ENCODE data around the gene ERC2. TPM values are rescaled to one million over a fixed set of nuclear protein-coding genes. Genes with fewer than 3 reads are reported as not detected.

ERC2 gene
- total and polyA plus RNA-seq, 2 of the 8 experiments (the other 6 are each of a cell fraction or from before 2014, with no cell fraction given) = 16.4 to 22.8 TPM

- no peak overlapping the region for H3K4ac ChIP-seq (replicated peaks; ENCODE audit: insufficient read length, low read depth, low read length)
- H3K9me3 ChIP-seq (ENCODE audit: insufficient read depth in 2 of 2, low read depth in 1 of 2, low read length in 1 of 2) = no peaks in the 10 kb centered on the region
- H2BK12ac ChIP-seq (ENCODE audit: low read depth, low read length) = no peak overlapping the region
- H3K9ac ChIP-seq (replicated peaks in 1 of 4; ENCODE audit: extremely low read depth in 1 of 4, low read depth in 3 of 4, low read length in 3 of 4) = no peak overlapping the region
- no peak overlapping the region for H2BK20ac ChIP-seq (ENCODE audit: low read length)
- no peak overlapping the region for H3K23ac ChIP-seq (ENCODE audit: insufficient read length)
- no peak overlapping the region for H2BK5ac ChIP-seq (ENCODE audit: low read depth, low read length)
- FAIRE-seq (no peak), DNase-seq (ENCODE audit: low read depth in 1 of 2, low spot score in 2 of 2) (no peak)
- no peaks in the 10 kb centered on the region for H3K27me3 ChIP-seq (replicated peaks in 1 of 4; ENCODE audit: control insufficient read depth in 3 of 4, extremely low read depth in 1 of 4, insufficient read depth in 3 of 4, low read length in 3 of 4)
- no peak overlapping the region for H2BK15ac ChIP-seq (ENCODE audit: low read length)
- H3K23me2 ChIP-seq (ENCODE audit: low read depth, low read length) = no peaks in the 10 kb centered on the region; the same call in 1 of the 2 replicates
- no peaks in the 10 kb centered on the region for H3K36me3 ChIP-seq (ENCODE audit: control insufficient read depth in 2 of 4, insufficient read depth in 4 of 4, low read length in 3 of 4)
- H3K4me3 ChIP-seq (ENCODE audit: extremely low read depth in 1 of 4, insufficient read depth in 2 of 4, low read depth in 3 of 4, low read length in 4 of 4) = no peak overlapping the region
- no peak overlapping the region for H2AK5ac ChIP-seq (ENCODE audit: low read depth, low read length)
- no peaks in the 10 kb centered on the region for H4K20me1 ChIP-seq (replicated peaks in 1 of 2; ENCODE audit: control insufficient read depth in 1 of 2, insufficient read depth in 2 of 2, low read length in 2 of 2)
- H4K8ac ChIP-seq (ENCODE audit: extremely low read depth, insufficient read depth, low read length) = no peak overlapping the region
- WGBS, 2 experiments (ENCODE audit: extremely low coverage in 1 of 2, insufficient coverage in 1 of 2, insufficient read length in 1 of 2, insufficient replicate concordance in 2 of 2, low coverage in 1 of 2, low lambda C conversion rate in 2 of 2, missing lambda C conversion rate in 1 of 2) = 87% methylated on average over 5 of the region's 5 CpGs; no CpG with 5 or more reads in 1 of the 2 experiments
- H3K79me1 ChIP-seq (ENCODE audit: low read depth, low read length) = no peaks in the 10 kb centered on the region
- TF ChIP-seq POLR2AphosphoS5 (IDR thresholded peaks at IDR 0.05; ENCODE audit: low read depth, low read length) (no peak), RXRA (IDR thresholded peaks at IDR 0.05; ENCODE audit: insufficient read depth, low read depth, low read length) (no peak), SIN3A (conservative IDR thresholded peaks at IDR 0.05 in 1 of 2, IDR thresholded peaks at IDR 0.05 in 1 of 2; ENCODE audit: low read depth in 1 of 2, low read length in 2 of 2) (no peak), KDM1A (IDR thresholded peaks at IDR 0.05; ENCODE audit: borderline replicate concordance, low read length) (no peak), JUND (IDR thresholded peaks at IDR 0.05; ENCODE audit: low read length) (no peak)
- H3K4me1 ChIP-seq (replicated peaks in 1 of 4; ENCODE audit: control insufficient read depth in 3 of 4, insufficient read depth in 4 of 4, low read length in 3 of 4) = no peaks in the 10 kb centered on the region
- H4K91ac ChIP-seq (replicated peaks; ENCODE audit: insufficient read length, low read length) = no peak overlapping the region
- no peak overlapping the region for H3K27ac ChIP-seq (ENCODE audit: low read depth, low read length)
- H2AFZ ChIP-seq (ENCODE audit: low read length) = no peak overlapping the region
- ChIA-PET CTCF (ENCODE audit: partially characterized antibody) (no interaction called here), POLR2A (ENCODE audit: partially characterized antibody) (no interaction called here)
- no peak overlapping the region for H3K4me2 ChIP-seq (ENCODE audit: insufficient read depth in 1 of 2, low read depth in 2 of 2, low read length in 2 of 2)
- H4K5ac ChIP-seq (ENCODE audit: insufficient read length, low read depth, low read length) = no peak overlapping the region
- H2BK120ac ChIP-seq (replicated peaks; ENCODE audit: low read depth, low read length) = no peak overlapping the region
- H3K18ac ChIP-seq (ENCODE audit: extremely low read depth, low read length) = no peak overlapping the region
- H3K79me2 ChIP-seq (ENCODE audit: control insufficient read depth in 1 of 2, insufficient read depth in 2 of 2, low read length in 2 of 2) = no peaks in the 10 kb centered on the region
- H3K56ac ChIP-seq (replicated peaks; ENCODE audit: insufficient read length, low read depth, low read length) = no peak overlapping the region
- no peak overlapping the region for H3K14ac ChIP-seq (ENCODE audit: insufficient read length)
Observed at GRCh38 chr3:55870594-55870993, 597.7 kb downstream of the ERC2 start.

All from H1 (cell line).